ENCODE measurements around the gene ADAMTS17. TPM values are rescaled to one million over a fixed set of nuclear protein-coding genes. Genes with fewer than 3 reads are reported as not detected.

Gene ADAMTS17
- total and polyA plus RNA-seq, 3 donors from 2014 or later = 6.8 to 17.8 (median 12.4) TPM

GRCh38 chr15:100281096-100281917 lies 60.5 kb downstream of the ADAMTS17 start:
- Histone ChIP-seq H3K4me1 (no peaks in the 10 kb centered on the region), H3K27ac (no peak overlapping the region), H3K36me3 (ENCODE audit: low read depth, missing control alignments) (no peaks in the 10 kb centered on the region), H3K27me3 (no peaks in the 10 kb centered on the region), H3K9me3 (no peaks in the 10 kb centered on the region), H3K4me3 (no peak overlapping the region)
- intact Hi-C loops (cut with DNase I; ENCODE audit: low total_unique reads) = no loop called here
- WGBS, 2 donors = 96 to 98% methylated on average over 28 to 30 of the region's 30 CpGs
- TF ChIP-seq POLR2A (IDR thresholded peaks at IDR 0.05) = no peak
- no peak for TF ChIP-seq CTCF (IDR thresholded peaks at IDR 0.05)
- DNase-seq = no peak

DNA sequence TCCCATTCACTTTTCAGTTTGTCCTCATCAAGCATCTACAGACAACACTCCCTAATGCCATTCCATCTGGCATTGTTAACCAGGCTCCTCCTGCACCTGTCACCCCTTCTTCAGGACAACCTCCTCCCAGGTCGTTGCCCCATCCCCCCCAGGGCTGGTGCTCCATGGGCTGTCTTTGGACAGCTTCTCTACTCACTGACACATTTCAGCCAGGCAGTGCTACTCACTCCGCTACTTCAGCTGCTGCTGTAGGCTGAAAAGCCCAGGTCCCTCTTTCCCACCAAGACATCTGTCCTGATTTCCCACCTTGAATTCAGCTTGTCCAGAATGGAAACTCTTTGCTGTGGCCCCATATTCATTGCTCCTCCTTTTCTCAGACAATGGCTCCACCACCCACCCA lies 61.9 kb downstream of the ADAMTS17 start:
- Histone ChIP-seq H3K4me1 (no peaks in the 10 kb centered on the region), H3K27me3 (no peaks in the 10 kb centered on the region), H3K27ac (no peak overlapping the region), H3K9me3 (no peaks in the 10 kb centered on the region), H3K4me3 (no peak overlapping the region), H3K36me3 (ENCODE audit: low read depth, missing control alignments) (no peaks in the 10 kb centered on the region)
- 54 to 74% methylated on average over 1 to 2 of the region's 2 CpGs for whole genome bisulfite sequencing, 2 donors
- intact Hi-C loops (cut with DNase I; ENCODE audit: low total_unique reads) = no loop called here
- TF ChIP-seq POLR2A (IDR thresholded peaks at IDR 0.05) (no peak), CTCF (IDR thresholded peaks at IDR 0.05) (no peak)
- DNase-seq = no peak

DNA sequence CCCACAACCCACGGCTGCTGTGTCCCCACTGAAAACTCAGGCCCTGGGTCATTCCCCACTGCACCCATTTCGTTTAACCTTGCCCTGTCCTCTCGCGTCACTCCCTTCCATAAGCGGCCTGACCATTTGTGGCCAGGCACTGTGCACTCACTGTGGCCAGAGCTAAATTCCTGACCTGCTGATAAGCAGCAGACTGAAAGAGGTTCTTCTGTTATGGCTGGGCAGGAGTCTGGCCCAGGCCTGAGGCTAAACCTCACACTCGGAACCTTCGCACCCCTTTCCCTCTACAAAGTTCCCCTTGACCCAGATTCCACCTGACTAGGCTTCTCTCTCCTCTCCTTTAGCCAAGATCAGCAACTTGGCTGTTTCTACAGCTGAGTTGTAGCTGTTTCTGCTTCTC lies 62.3 kb downstream of the ADAMTS17 start:
- H3K9me3 ChIP-seq = no peaks in the 10 kb centered on the region
- intact Hi-C loops (cut with DNase I; ENCODE audit: low total_unique reads) = no loop called here
- no peaks in the 10 kb centered on the region for H3K4me1 ChIP-seq
- no peak overlapping the region for H3K4me3 ChIP-seq
- DNase-seq = no peak
- no peak overlapping the region for H3K27ac ChIP-seq
- 76% methylated on average over 7 of the region's 7 CpGs for WGBS, 2 donors
- no peaks in the 10 kb centered on the region for H3K36me3 ChIP-seq (ENCODE audit: low read depth, missing control alignments)
- no peak for TF ChIP-seq POLR2A (IDR thresholded peaks at IDR 0.05)
- no peak for TF ChIP-seq CTCF (IDR thresholded peaks at IDR 0.05)
- no peaks in the 10 kb centered on the region for H3K27me3 ChIP-seq

GRCh38 chr15:100278596-100279380 lies 63.0 kb downstream of the ADAMTS17 start:
- no peaks in the 10 kb centered on the region for H3K9me3 ChIP-seq
- intact Hi-C loops (cut with DNase I; ENCODE audit: low total_unique reads) = no loop called here
- H3K36me3 ChIP-seq (ENCODE audit: low read depth, missing control alignments) = no peaks in the 10 kb centered on the region
- H3K4me3 ChIP-seq = no peak overlapping the region
- DNase-seq = no peak
- H3K27ac ChIP-seq = no peak overlapping the region
- H3K4me1 ChIP-seq = no peaks in the 10 kb centered on the region
- WGBS, 2 donors = 83 to 87% methylated on average over 12 to 14 of the region's 14 CpGs
- H3K27me3 ChIP-seq = no peaks in the 10 kb centered on the region
- no peak for TF ChIP-seq CTCF (IDR thresholded peaks at IDR 0.05)
- TF ChIP-seq POLR2A (IDR thresholded peaks at IDR 0.05) = no peak

All from testis (tissue), 3 donors.